CD4-positive, alpha-beta T cell treated with Interleukin-12 subunit alpha and Interleukin-12 subunit beta, for 1 hour (primary cell): ENCODE results near the gene PREX1.
A peak's percentile ranks its signal among the peaks of the same experiment; 100 is the strongest.

Experiments used
- DNase-seq: peaks from one replicate; pipeline ENCODE4 v3.0.0-alpha.2; 2020

Gene PREX1

DNA sequence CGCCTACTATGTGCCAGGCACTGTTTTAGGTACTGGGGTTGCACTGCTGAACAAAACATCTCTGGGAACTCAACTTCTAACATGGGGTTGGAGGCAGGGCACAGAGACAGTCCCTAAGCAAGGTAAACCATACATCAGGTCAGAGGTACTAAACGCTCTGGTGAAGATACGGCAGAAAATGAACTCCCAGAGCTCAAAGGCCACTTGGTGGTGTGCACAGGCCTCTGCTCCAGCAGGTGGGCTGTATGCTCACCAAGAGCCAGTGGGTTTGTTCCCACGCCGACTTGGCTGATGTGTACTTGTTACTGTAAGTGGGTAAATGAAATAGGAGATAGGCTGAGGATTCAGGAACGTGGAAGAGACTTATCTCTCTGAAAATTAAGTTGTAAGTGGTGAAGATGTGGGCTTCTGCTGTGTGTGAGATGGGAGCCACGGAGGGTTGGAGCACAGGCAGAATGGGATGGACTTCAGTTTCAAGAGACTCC, 133.4 kb downstream of the PREX1 start:
- no peak for DNase-seq

- no peak for DNase-seq
Measured at GRCh38 chr20:48691523-48691922, 136.3 kb downstream of the PREX1 start.

GRCh38 chr20:48690888-48691287, 136.9 kb downstream of the PREX1 start:
- no peak for DNase-seq

DNA sequence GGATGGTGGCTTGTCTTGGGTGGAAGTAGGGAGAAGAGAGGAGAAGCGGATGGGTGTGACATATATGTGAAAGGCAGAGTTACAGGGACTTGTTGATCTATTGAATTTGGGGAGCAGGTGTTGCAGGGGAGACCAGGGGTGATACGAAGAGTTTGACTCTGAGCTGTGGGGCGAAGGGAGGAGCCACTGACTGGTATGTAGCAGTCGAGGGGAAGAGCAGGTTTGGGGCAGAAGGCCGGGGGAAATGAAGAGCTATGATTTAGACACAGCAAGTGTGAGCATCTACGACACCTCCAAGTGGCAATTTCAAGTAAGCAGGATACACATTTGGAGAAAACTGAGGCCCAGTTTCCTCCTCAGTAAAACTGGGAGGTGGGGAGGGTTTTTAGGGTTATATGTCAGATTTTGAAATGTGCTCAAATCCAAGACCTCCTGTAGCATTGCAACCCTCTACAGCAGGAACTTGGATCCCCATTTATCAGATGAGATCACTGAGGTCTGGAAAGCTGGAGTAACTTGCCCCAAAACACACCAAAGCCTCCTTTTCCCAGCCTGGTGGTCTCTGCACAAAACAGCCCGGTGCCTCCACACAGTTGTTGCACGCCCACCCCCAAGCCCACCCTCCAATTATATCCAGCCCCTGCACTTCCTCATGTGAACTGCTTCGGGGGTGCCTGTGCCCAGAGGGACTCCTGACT, 137.8 kb downstream of the PREX1 start:
- no peak for DNase-seq

DNA sequence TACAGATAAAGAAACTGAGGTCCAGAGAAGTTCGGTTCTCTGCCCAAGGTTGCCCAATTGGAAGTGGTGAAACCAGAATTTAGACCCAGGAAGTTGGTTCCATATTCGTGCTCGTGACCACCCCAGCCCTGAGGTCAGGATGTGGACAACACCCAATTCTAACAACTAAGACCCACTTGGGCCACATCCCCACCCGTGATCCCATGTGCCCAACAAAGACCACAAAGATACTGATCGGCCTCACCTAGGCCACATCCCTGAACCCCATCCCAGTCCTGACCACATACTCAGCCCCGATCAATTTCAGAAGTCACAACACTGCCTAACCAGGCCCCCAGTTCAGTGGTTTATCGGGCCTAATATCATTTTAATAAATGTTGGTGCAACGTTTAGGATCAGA, 138.4 kb downstream of the PREX1 start:
- DNase-seq: peak; percentile 17

DNA sequence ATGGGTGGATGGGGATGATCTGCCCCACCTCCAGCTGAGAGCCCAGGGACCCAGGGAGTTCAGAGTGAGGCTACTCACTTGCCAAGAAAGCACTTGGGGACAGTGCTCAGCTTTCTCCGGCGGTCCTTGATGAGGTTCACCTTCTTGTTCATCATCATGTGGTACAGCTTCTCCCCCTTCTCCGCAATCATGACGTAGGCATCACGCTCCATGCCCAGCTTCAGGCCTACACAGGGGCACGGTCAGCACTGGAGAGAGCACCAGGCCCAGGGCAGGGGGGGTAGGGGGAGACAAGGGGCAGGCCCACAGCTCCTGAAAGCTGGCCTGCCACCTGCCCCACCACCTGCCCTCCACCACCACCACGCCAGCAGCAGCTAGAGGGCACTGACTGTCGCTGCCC, 139.2 kb downstream of the PREX1 start:
- no peak for DNase-seq

- DNase-seq: no peak
Measured at GRCh38 chr20:48687117-48687800, 140.5 kb downstream of the PREX1 start.

DNA sequence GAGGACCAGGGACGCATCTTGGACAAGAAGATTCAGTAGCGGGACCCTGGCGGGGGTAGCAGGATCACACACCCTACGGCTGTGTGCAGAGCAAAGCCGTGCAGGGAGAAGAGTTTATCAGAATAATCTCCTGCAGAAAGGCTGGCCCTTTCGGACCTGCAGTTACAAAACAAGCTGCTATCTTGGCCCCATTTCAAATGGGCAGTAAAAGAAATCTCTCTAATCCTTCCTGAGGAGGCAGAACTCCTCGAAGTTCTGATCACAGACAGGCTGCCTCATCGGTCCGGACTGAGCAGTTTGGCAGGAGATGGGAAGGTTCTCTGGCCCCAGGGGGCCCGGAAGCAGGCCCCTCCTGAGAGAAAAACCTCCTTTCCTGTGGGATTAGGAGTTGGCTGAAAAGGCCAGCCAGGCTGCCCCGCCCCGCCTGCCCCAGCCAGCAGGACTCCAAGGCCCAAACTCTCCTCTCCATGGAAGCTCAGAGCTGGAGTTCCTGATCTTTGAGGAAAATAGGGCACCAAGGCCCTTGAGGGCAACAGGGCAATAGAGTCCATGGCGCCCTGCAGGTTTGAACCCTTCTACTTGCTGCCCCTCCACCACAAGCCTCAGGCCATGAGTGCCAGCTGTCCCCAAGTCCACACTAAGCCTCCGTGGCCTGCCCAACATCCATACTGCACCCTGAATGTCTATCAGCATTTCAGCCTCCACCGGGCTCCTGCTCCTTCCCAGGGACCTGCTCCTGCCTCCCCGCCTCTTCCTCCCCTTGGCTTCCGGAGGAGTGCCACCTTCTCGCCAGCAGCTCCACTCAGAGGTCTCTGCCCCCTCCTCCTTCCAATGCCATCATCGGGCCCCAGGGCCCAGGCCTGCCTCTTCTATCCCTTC, 141.3 kb downstream of the PREX1 start:
- DNase-seq: no peak

DNA sequence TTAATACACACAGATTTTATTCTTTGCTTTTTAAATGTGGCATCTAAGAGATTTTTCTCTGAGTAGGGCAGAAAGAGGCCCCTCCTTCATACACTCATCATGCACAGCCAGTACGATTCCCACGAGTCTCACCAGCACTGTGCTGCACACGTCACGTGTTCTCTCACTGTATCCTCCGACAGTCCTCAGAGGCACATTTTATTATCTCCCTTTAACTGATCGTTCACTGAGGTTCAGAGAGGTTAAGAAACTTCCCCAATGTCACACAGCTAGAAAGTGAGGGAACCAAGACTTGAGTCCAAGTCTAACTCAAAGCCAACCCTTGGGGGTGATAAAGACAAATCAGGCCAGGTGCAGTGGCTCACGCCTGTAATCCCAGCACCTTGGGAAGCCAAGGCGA, 142.5 kb downstream of the PREX1 start:
- no peak for DNase-seq

GRCh38 chr20:48684501-48685041, 143.2 kb downstream of the PREX1 start:
- DNase-seq: no peak

- no peak for DNase-seq
Measured at GRCh38 chr20:48683467-48684175, 144.2 kb downstream of the PREX1 start.

DNA sequence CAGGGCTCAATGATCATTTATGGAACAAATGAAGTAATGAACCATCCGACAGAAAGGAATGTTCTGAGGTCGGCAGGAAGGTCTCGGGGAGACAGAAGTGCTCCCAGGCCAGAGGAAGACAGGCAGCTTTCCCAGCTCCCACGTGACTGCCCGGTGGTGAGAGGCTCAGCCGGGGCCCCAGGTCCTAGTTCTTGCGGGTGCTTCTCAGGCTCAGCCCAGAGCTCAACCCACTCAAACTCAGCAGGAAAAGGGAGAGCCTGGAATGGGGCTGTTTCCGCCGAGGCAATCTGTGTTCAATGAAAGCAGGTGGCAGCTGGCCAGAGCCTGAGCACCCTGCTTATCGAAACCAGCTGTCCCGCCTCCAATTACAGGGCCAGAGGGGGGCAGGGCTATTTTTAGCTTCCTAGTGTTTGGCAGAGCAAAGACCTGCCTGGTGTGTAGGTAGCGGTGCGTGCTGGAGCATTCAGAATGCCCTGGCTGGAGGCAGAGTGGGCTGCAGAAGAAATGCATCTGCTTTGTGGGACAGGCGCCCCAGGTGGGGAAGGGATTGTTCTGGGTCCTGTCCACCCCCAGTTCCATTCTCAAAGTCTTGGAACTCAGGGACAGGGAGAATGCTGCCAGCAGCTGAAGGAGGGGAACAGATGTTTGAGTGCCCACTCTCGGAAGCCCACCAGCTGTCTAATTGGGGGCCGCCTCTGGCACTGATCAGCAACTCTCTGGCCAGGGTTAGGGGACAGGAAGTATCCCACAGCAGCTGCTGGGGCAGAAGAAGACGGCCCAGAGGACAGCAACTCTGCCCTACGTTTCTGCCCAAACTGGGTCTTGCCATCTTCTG, 145.1 kb downstream of the PREX1 start:
- DNase-seq: no peak

DNA sequence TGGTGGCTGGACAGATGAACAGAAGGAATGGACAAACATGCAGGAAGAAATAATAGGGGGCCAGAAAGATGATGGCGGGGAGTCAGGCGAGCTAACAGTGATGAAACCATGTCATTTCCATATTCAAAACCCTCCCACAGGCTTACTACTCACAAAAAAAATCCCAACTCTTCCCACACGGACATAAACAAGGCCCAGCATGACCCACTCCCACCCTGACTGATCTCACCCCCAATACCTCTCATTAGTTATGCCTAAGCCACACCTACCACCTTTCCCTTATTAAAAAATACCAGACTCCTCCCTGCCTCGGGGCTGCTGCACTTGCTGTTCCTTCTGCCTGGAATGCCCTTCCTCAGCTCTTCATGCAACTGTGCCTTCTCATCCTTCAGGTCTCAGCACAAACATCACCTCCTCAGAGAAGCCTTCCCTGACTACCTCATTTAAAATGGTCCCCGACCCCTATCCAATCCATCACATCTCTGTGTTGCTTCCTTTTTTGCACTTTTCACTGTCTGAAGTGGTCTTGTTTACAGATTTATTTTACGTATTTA, 145.8 kb downstream of the PREX1 start:
- no peak for DNase-seq

GRCh38 chr20:48681201-48681872, 146.5 kb downstream of the PREX1 start:
- no peak for DNase-seq

DNA sequence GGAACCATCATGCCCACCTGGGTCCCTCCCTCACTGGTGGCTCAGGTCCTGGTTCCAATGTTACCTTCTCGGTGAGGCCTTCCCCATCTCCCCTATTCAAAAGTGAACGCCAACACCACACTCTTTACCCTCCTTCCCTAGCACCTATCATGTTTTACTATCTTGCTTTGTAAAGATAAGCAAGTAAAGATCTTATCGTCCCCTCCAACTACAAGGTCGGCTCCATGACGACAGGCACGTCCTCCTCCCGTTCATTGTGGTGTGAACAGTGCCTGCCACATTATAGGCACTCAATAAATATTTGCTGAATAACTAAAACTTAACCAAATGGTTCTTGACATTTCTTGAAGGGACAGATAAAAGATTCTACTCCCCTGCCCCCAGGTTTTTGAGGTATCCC, 147.1 kb downstream of the PREX1 start:
- DNase-seq: no peak

DNA sequence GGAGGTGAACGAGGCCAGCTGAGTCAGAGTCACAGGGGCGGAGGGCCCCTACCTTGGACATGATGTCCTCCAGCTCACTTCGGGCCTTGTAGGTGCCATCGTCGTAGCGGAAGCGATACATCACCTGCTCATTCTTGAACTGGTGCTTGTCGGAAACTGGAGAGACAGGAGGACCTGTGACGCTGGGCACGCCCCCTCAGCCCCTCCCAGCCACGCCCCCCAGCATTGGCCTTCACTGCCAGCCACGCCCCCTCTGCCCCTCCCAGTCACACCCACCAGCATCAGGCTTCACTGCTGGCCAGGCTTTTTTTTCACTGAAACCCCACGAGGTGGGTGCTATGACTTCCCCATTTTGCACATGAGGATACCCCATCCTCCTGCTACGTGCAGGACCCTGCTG, 148.2 kb downstream of the PREX1 start:
- DNase-seq: no peak

GRCh38 chr20:48679011-48679410, 148.8 kb downstream of the PREX1 start:
- no peak for DNase-seq

GRCh38 chr20:48678421-48678820, 149.4 kb downstream of the PREX1 start:
- DNase-seq: no peak

GRCh38 chr20:48676795-48677460, 150.9 kb downstream of the PREX1 start:
- DNase-seq: no peak

- DNase-seq: no peak
Measured at GRCh38 chr20:48676125-48676524, 151.7 kb downstream of the PREX1 start.
